ENCODE results near the gene AIFM2. TPM values are rescaled to one million over a fixed set of nuclear protein-coding genes. Genes with fewer than 3 reads are reported as not detected.

Gene AIFM2
- total and polyA plus RNA-seq, 10 donors: 4.3 to 9.4 (median 7.4) TPM

DNA sequence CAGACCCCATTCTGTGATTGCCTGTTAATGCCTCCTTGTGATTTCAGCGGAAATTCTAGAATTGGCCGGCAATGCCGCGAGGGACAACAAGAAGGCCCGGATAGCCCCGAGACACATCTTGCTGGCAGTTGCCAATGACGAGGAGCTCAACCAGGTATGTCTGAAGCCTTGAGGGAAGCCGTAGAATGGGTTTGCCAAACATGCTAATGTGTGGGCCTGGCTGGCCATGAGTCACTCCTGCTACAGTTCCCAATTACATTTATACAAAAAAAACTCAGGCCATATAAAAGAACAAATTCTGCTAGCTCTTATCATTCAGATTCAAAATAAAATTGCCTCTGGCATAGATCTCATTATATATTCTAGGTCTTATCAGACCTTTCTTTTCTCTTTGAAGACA, 42.6 kb downstream of the AIFM2 start:
- Histone ChIP-seq H3K36me3 (no peaks in the 10 kb centered on the region), H3K27me3 (replicated peaks in 1 of 7) (no peaks in the 10 kb centered on the region), H3K9me3 (no peaks in the 10 kb centered on the region), H3K4me3 (no peak overlapping the region), H3K27ac (no peak overlapping the region), H3K4me1 (peaks cover 0 to 27% (median 7%) of the 10 kb centered on the region in 6 donors)
- intact Hi-C loops (cut with DNase I; ENCODE audit: low total_unique reads): no loop called here
- no peak for DNase-seq
- WGBS, 5 donors: 97 to 99% (median 98%) methylated on average over 8 of the region's 8 CpGs
- TF ChIP-seq, protein P1, sequence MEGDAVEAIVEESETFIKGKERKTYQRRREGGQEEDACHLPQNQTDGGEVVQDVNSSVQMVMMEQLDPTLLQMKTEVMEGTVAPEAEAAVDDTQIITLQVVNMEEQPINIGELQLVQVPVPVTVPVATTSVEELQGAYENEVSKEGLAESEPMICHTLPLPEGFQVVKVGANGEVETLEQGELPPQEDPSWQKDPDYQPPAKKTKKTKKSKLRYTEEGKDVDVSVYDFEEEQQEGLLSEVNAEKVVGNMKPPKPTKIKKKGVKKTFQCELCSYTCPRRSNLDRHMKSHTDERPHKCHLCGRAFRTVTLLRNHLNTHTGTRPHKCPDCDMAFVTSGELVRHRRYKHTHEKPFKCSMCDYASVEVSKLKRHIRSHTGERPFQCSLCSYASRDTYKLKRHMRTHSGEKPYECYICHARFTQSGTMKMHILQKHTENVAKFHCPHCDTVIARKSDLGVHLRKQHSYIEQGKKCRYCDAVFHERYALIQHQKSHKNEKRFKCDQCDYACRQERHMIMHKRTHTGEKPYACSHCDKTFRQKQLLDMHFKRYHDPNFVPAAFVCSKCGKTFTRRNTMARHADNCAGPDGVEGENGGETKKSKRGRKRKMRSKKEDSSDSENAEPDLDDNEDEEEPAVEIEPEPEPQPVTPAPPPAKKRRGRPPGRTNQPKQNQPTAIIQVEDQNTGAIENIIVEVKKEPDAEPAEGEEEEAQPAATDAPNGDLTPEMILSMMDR (IDR thresholded peaks at IDR 0.05 in 8 of 11, conservative IDR thresholded peaks at IDR 0.05 in 3 of 11): no peak
- TF ChIP-seq POLR2A (IDR thresholded peaks at IDR 0.05) (no peak), POLR2AphosphoS5 (IDR thresholded peaks at IDR 0.05) (no peak)

DNA sequence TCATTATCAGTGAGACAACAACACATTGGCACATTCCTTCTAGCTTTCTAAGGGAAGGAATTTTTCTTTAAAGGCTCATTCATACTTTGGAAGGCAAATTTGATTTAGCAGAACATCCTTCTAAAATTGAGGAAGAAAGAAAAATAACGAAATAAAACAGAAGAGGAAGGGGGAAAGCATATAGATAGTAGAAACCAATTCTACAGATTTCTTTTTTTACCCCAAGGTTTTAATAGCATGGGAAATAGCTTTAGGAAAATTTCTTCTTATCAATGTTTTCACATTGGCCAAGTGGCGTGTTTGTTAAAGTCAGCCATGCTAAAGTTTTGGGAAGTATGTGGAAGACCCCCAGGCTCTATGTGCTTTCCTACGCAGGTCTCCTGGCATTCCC, 44.3 kb downstream of the AIFM2 start:
- intact Hi-C loops (cut with DNase I; ENCODE audit: low total_unique reads): no loop called here
- WGBS, 5 donors: 64 to 85% (median 77%) methylated on average over 3 of the region's 3 CpGs
- H3K36me3 ChIP-seq: no peaks in the 10 kb centered on the region
- no peaks in the 10 kb centered on the region for H3K27me3 ChIP-seq (replicated peaks in 1 of 7)
- no peak overlapping the region for H3K4me3 ChIP-seq
- no peak for DNase-seq
- no peaks in the 10 kb centered on the region for H3K9me3 ChIP-seq
- H3K27ac ChIP-seq: no peak overlapping the region
- TF ChIP-seq POLR2A (IDR thresholded peaks at IDR 0.05): no peak
- TF ChIP-seq POLR2AphosphoS5 (IDR thresholded peaks at IDR 0.05): no peak
- TF ChIP-seq, protein P1 (IDR thresholded peaks at IDR 0.05 in 8 of 11, conservative IDR thresholded peaks at IDR 0.05 in 3 of 11): no peak
- H3K4me1 ChIP-seq: peaks cover 0 to 20% (median 7%) of the 10 kb centered on the region in 6 donors

DNA sequence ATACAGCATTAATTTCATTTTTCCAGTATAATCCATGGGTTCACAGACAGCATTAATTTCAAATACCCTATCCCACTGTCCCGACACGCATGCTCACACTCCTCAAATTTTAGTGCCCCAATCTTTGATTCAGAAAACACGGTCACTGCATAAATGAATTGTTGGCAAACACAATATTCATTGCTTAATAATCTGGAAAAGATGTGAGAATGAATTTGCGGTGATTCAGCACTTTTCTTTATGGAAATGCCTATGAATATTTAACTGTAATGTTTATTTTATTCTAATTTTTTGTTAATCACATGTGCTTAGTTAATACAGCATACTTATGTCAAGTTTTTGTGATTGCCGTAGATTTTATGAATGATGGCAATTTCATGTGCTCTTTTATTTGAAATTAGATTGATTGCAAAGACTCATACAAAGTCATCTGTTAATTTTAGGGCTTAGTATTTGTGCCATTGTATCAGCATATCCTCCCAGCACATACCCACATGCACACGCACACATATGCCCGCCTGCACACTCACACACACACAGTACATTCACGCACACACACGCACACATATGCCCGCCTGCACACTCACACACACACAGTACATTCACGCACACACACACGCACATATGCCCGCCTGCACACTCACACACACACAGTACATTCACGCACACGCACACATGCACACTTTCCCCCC, 44.9 kb downstream of the AIFM2 start:
- 89 to 97% (median 92%) methylated on average over 15 of the region's 15 CpGs for WGBS, 5 donors
- TF ChIP-seq POLR2AphosphoS5 (IDR thresholded peaks at IDR 0.05) (no peak), POLR2A (IDR thresholded peaks at IDR 0.05) (no peak)
- TF ChIP-seq, protein P1 (IDR thresholded peaks at IDR 0.05 in 8 of 11, conservative IDR thresholded peaks at IDR 0.05 in 3 of 11): no peak
- intact Hi-C loops (cut with DNase I; ENCODE audit: low total_unique reads): no loop called here
- Histone ChIP-seq H3K27me3 (replicated peaks in 1 of 7) (no peaks in the 10 kb centered on the region), H3K4me3 (no peak overlapping the region), H3K4me1 (peaks cover 0 to 15% (median 7%) of the 10 kb centered on the region in 6 donors), H3K9me3 (no peaks in the 10 kb centered on the region), H3K27ac (no peak overlapping the region), H3K36me3 (no peaks in the 10 kb centered on the region)
- DNase-seq: no peak

DNA sequence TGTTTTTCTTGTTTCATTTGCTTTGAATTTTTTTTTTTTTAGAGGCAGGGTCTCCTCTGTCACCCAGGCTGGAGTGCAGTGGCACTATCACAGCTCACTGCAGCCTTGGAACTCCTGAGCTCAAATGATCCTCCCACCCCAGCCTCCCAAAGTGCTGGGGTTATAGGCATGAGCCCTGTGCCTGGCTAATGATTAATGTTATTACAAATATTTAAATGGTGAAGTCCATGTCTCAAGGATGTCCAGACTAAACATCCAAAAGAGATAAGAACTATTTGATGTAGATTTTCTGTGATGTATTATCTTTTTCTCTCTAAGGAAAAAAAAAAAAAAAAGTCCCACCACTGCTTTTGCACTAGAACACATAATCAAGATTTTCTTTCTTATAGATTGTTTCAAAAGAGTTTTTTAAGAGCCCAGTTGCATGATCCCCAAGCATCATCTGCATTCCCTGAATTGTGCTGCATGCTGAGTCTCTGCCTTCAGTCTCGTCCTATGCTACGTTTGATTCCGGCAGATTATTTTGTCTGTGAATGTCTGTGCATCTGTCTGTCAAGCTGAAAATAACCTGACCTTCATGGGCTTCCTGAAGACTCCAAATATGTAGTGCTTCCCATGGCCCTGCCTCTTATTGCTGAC, 46.5 kb downstream of the AIFM2 start:
- TF ChIP-seq, protein P1 (IDR thresholded peaks at IDR 0.05 in 8 of 11, conservative IDR thresholded peaks at IDR 0.05 in 3 of 11): no peak
- no peak for TF ChIP-seq POLR2A (IDR thresholded peaks at IDR 0.05)
- no peak for TF ChIP-seq POLR2AphosphoS5 (IDR thresholded peaks at IDR 0.05)
- intact Hi-C loops (cut with DNase I; ENCODE audit: low total_unique reads): no loop called here
- Histone ChIP-seq H3K27me3 (replicated peaks in 1 of 7) (no peaks in the 10 kb centered on the region), H3K4me1 (no peaks in the 10 kb centered on the region), H3K36me3 (no peaks in the 10 kb centered on the region), H3K9me3 (no peaks in the 10 kb centered on the region), H3K27ac (no peak overlapping the region), H3K4me3 (no peak overlapping the region)
- DNase-seq: no peak
- WGBS, 5 donors: 62 to 90% (median 80%) methylated on average over 3 of the region's 3 CpGs
